ENCODE measurements around the gene MICAL1.

DNA sequence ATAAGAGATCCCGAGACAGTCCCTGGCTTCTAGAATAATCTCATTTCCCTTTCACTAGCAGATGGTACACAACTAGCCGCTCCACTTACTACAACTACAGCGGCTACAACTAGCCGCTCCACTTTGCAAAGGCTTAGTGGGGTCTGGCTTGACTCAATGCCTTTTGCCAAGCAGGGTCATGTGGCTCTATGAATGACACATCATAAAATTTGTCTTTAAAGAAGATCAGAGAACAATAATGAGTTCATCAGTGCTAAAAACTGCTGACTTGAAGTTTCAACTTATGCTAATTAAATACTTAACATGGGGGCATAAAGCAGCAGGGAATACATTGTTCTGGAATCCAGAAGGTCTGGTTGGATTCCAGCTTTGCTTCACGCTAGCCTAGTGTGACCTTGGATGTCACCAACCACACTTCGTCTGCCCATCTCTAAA, 2.0 kb upstream of the MICAL1 start:
- no peak for TF ChIP-seq EZH2 (optimal IDR thresholded peaks at IDR 0.05; ENCODE audit: low read depth, low read length)
- TF ChIP-seq, protein P1, sequence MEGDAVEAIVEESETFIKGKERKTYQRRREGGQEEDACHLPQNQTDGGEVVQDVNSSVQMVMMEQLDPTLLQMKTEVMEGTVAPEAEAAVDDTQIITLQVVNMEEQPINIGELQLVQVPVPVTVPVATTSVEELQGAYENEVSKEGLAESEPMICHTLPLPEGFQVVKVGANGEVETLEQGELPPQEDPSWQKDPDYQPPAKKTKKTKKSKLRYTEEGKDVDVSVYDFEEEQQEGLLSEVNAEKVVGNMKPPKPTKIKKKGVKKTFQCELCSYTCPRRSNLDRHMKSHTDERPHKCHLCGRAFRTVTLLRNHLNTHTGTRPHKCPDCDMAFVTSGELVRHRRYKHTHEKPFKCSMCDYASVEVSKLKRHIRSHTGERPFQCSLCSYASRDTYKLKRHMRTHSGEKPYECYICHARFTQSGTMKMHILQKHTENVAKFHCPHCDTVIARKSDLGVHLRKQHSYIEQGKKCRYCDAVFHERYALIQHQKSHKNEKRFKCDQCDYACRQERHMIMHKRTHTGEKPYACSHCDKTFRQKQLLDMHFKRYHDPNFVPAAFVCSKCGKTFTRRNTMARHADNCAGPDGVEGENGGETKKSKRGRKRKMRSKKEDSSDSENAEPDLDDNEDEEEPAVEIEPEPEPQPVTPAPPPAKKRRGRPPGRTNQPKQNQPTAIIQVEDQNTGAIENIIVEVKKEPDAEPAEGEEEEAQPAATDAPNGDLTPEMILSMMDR (IDR thresholded peaks at IDR 0.05; ENCODE audit: low read length): no peak

All from MM.1S (cell line).